Measurements from ENCODE around the gene MED20.

Gene MED20

GRCh38 chr6:41877051-41877680 lies 43.8 kb downstream of the MED20 start:
- in situ Hi-C loops (cut with HindIII; ENCODE audit: low pct_ligation_motif_present, low pct_unique_long_range_greater_than_20kb, low sequenced_read_pairs): no loop called here
- DNase-seq: no peak

- in situ Hi-C loops (cut with HindIII; ENCODE audit: low pct_ligation_motif_present, low pct_unique_long_range_greater_than_20kb, low sequenced_read_pairs): no loop called here
- no peak for DNase-seq
These were observed 46.2 kb downstream of the MED20 start for GRCh38 chr6:41874741-41875140.

DNA sequence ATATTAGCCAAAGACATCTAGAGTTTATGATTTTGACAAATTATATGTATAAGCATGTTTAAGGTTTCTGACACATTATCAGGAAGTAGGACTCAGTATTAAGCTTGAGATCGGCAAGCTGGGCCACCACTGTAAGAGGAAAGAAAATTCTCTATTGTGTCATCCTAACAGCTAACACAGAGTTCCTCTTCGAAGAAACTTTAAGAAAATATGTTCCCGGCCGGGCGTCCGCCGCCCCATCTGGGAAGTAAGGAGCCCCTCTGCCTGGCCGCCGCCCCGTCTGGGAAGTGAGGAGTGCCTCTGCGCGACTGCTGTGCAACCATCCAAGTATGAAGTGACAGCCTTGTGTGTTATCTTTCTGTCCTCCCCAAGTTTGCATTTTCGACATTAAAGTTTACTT lies 48.8 kb downstream of the MED20 start:
- in situ Hi-C loops (cut with HindIII; ENCODE audit: low pct_ligation_motif_present, low pct_unique_long_range_greater_than_20kb, low sequenced_read_pairs): no loop called here
- DNase-seq: no peak

DNA sequence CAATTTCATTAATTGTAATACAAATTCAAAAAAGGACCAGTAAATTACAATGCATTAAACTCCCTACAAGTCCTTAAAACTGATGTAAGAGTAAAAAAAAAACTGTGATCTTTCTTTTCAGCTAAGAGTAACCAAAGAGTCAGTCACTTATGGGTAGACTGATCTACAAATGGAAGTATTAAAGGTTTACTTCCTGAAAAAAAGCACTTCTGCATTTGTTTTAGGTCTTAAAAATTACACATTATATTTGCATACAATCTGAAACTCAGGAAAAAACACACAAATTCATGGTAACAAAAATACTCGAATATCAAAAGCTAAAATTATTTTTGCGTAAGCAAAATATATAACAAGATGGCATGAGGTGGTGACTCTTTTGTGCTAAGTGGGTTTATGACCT lies 49.2 kb downstream of the MED20 start:
- DNase-seq: no peak
- in situ Hi-C loops (cut with HindIII; ENCODE audit: low pct_ligation_motif_present, low pct_unique_long_range_greater_than_20kb, low sequenced_read_pairs): no loop called here

DNA sequence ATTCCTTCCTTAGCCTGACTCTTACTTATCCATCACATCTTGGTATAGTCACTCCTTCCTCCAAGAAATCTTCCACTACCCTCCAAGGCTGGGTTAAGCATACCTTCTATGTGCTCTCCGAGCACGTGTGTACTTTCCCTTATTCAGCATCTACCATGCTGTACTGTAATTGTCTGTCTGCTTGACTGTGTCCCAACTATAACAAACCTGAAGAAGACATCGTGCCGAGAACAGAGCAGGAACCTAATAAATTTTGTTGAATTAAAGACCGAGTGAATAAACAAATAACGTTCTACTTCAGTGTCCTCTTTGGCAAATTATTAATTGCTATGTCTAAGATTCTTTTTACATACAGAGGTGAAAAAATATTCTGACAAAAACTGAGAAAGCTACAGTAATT lies 61.6 kb downstream of the MED20 start:
- DNase-seq: no peak
- in situ Hi-C loops (cut with HindIII; ENCODE audit: low pct_ligation_motif_present, low pct_unique_long_range_greater_than_20kb, low sequenced_read_pairs): no loop called here

GRCh38 chr6:41858703-41859102 lies 62.2 kb downstream of the MED20 start:
- in situ Hi-C loops (cut with HindIII; ENCODE audit: low pct_ligation_motif_present, low pct_unique_long_range_greater_than_20kb, low sequenced_read_pairs): no loop called here
- DNase-seq: no peak
